HG02571 (cell line): ENCODE data around the gene FBXL17.

Experiments
- ATAC-seq: cut with Tn5 transposase; IDR thresholded peaks from one replicate; pipeline ENCODE4 v1.9.1; 2021; ENCODE audit warnings: mild to moderate bottlenecking, moderate library complexity; ENCODE audit not compliant: unreplicated experiment

FBXL17 gene

GRCh38 chr5:107959573-107960279, 422.2 kb downstream of the FBXL17 start:
- ATAC-seq, result no peak

GRCh38 chr5:107958861-107959260, 423.0 kb downstream of the FBXL17 start:
- ATAC-seq, result no peak

- ATAC-seq, result no peak
These were observed 423.5 kb downstream of the FBXL17 start for GRCh38 chr5:107958432-107958831.

GRCh38 chr5:107957051-107957450, 424.8 kb downstream of the FBXL17 start:
- ATAC-seq, result no peak

DNA sequence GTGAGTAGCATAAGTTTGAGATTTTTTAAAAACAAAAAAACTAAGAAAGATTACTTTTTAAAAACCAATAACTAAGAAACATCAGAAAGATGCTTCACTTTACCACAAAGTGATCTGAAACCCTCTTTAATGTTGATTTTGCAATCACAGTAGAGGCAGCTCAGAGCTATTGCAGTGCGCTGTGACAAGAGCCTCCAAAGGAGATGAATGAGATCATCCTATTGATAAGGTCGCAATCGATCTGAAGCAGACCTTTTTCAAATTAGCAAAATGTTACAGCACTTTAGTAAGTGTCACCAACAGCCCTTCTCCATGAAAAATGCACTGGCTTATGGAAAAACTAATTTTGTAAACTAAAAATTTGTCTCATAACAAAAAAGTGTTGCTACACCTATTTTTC, 426.6 kb downstream of the FBXL17 start:
- no peak for ATAC-seq

DNA sequence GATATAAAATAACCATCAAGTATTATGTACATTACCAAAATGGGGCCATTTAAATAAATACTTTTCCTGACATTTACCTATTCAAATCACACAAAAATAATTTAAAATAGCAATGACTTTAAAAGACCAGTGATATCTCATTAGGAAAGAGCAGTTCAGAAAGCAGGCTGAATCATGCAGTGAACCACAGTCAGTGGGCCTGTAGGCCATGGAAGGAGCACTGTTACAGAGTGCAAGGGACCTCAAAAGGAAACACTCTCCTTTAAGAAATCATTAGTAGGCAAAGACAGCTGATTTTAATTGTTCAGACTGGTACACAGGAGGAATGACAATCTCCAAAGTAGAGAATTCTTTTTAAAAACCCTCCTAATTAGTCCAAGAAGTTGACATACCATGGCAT, 427.6 kb downstream of the FBXL17 start:
- ATAC-seq, result no peak

DNA sequence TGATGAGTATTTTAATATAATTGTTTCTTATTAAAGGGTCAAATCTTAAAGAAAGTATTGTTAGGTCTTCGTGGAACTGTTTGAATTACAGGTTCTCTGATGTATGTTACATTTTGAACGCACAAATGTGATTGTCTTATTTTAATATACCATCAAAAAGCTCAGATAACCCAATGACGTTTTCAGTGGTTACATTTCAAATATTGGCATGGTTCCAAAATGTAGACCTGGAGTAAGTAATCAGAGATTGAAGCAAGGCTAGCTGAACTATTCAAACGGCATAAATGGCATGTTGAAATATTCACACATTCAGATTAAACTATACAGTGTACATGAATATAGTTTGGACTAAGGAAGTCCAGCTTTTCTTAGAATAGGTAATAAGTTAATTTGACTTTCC, 429.4 kb downstream of the FBXL17 start:
- no peak for ATAC-seq

DNA sequence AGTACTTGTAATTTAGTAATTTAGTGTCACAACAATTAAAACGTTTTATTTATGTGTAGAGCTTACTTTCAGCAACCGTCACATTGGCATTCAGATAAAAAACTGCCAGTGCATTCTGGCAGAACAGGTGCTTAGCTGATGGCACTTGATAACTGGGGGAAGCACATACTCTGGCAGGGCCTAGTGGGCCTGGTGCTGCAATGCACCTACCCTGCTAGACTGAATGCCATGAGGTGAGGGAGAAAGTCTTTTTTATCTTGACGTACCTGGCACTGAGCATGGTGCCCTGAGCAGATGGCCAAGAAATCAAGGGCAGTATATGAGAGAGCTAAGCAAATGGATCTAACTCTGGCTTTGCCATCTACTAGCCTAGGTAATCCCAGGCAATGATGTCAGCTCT, 430.6 kb downstream of the FBXL17 start:
- no peak for ATAC-seq

GRCh38 chr5:107950776-107951175, 431.1 kb downstream of the FBXL17 start:
- ATAC-seq, result no peak

DNA sequence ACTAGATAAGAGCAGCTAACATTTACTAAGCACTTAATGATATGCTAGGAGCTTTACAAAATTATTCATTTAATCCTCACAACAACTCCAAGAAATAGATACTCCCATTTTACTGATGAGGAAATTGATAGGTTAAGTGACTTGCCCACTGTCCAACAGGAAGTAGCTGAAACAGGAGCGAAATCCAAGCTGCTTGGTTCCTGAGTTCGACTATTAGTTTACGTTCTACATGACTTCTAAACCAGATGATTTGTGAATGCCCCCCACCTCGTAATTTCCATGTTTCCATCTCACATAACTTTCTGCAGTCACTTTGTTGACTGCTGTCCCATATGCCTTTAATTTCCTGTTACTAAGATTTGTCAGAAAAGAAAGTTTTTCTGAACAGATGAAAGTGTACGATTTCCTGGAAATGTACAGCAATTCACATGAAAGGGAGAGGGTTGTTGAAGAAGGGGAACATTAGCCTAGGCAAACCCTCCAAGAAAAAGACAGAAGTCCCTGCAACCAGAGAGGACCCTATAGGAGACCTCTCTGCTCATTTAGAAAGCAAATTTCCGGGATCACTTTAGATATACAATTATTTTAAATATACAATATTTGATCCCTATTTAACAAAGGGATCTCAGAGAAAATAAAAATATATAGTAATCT, 432.1 kb downstream of the FBXL17 start:
- no peak for ATAC-seq

DNA sequence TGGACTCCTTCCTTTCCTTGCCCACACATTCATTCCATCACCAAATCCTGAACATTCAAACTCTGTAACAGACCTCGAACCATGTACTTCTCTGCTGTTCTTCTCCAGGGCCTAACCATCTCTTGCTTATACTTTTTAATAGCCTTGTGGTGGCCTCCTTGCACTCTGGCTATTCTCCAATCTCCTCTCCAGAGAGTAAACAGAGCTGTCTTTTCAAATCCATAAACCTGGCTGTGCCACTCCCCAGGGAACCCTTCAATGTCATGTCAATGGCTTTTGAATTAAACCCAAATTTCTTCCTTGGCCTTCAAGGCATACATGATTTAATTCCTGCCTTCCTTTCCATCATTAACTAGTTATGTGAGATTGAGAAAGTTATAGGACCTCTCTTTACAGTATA, 433.5 kb downstream of the FBXL17 start:
- no peak for ATAC-seq

DNA sequence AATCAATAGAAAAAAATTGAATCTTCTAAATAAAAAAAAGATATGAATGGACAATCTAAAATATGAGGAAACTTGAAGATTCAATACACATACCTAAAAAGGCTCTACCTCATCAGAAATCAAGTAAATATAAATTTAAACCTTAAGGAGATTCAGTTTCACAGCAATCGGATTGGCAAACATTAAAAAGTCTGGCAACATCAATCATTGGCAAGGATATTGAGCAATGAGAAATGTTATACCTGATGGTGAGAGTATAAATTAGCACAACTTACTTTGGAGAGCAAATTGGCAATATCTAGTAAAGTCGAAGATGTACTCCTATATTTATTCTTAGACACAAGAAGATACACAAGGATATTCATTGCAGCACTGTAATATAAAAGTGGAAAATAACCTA, 436.8 kb downstream of the FBXL17 start:
- no peak for ATAC-seq

DNA sequence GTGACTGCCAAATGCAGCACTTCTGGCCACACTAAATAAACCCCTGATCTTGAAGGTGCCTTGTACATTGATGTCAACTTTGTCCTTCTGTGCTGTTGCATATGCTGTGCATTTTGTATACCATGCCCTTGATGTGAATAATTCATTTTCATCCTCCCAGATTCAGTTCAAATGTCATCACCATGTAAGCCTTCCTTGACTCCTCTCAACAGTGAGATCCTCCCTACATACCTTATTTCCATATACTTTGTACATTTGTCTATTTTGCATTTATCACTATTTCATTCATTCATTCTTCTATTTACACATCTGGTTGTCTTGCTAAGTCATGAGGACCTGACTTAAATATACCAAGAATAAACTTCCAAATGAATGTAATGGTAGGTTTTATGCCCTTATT, 438.0 kb downstream of the FBXL17 start:
- no peak for ATAC-seq

DNA sequence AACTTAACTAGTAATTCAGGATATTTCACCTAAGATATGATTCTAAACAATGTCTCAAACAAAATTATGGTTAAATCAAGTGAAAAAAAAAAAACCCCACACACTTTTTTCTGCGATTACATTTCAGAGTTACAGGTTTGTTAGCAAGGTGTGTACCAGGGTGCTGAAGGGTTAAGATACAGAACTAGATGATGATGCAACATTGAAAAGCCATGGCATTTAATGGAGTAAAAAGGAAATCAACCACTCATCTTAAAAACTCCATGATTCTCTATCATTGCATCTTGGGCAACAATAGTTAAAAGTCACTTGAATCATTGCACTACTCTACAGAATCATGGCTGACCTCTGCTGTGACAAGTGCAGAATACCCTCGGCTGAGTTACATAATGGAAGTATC, 440.9 kb downstream of the FBXL17 start:
- ATAC-seq, result no peak

- ATAC-seq, result no peak
These were observed 444.1 kb downstream of the FBXL17 start for GRCh38 chr5:107937651-107938355.

GRCh38 chr5:107937204-107937603, 444.7 kb downstream of the FBXL17 start:
- no peak for ATAC-seq

DNA sequence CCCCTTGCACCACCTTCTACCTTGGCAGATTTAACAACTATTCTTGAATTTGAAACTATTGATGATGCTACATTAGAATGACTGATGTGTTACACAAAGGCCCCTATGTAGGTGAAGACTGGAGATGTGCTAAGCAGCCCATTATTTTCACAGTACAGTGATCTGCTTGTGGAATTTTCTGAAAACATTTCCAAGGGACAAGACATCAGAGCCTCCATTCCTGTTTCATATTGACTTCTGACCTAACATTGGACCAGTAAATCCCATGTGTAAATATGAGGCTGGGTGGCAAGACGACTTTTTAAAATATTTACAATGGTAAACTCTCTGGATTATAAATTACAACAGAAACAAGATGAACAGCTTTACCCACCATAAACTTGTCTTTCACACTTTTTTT, 445.4 kb downstream of the FBXL17 start:
- no peak for ATAC-seq

DNA sequence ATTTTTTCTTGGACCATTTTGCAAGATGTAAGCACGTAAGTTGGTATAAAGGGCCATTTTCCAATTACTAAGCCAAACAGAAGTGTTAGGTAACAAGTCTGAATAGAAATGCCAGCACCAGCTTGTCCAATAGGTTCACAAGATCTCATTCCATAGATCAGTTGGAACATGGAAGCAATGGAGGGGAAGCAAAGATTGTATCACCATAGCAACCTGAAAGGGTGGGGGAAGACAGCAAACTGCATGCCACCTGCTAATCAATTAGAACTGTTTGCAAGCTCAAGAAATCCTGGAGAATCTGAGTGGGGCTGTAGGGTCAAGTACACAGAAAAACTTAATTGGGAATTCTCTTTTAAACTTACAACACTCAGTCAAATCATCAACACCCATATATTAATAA, 446.3 kb downstream of the FBXL17 start:
- no peak for ATAC-seq

DNA sequence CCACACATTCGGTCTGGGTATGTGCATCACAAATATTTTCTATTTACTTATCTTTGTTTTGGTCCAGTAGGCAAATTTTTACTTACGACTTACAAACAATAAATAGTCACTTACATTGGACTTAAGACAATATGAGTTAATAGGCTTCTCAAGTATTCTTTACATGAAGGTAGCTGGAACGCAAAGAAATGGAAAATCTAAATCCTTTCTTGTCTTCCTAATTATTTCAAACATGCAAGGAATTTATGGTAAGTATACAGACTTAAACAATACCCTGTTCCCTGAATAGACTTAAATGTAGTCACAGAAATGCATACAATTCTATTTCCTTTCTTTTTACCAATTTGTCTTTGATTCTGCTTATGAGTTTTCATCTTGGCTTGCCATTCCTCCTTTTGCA, 448.6 kb downstream of the FBXL17 start:
- ATAC-seq, result no peak

- no peak for ATAC-seq
These were observed 451.0 kb downstream of the FBXL17 start for GRCh38 chr5:107930891-107931290.

GRCh38 chr5:107930092-107930491, 451.8 kb downstream of the FBXL17 start:
- no peak for ATAC-seq

DNA sequence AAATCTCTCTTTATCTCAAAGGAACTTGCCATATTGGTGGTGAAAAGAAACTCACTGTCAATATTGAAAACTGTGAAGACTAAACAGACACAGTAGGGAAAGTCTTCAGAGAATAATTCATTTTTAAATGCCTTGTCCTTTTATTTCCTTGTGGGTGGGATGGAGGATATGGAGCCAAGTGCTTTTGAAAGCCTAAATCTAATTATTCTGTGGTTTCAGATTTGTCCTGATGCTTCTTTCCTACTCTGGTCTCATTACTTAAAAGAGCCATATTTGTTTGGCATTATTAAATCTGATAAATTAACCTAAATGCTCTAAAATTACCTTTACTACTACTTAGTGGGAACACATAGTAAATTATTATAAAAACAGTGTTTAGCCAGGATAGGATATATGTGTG, 452.8 kb downstream of the FBXL17 start:
- ATAC-seq, result no peak
